Liver (tissue), 3 donors: ENCODE measurements around the gene WWP2.

Source experiments
- ATF3 ChIP-seq: IDR thresholded peaks from 2 replicates; pipeline ENCODE4 v1.6.1; 2016; ENCODE audit warnings: antibody characterized with exemption
- EGR1 ChIP-seq, 2 donors: IDR thresholded peaks; 2 replicates each; pipeline ENCODE4 v1.6.1; 2016 to 2018; ENCODE audit warnings: antibody characterized with exemption in 2 of 2, low read depth in 2 of 2
- GABPA ChIP-seq, 2 donors: IDR thresholded peaks in 1 of 2; conservative IDR thresholded peaks in 1 of 2; 2 replicates each; pipeline ENCODE4 v1.6.1; 2016; ENCODE audit warnings: antibody characterized with exemption in 2 of 2, mild to moderate bottlenecking in 1 of 2, moderate library complexity in 1 of 2
- JUND ChIP-seq, 2 donors: IDR thresholded peaks; 2 replicates each; pipeline ENCODE4 v1.6.1; 2016; ENCODE audit warnings: antibody characterized with exemption in 2 of 2
- RAD21 ChIP-seq, 2 donors: IDR thresholded peaks; 2 replicates each; pipeline ENCODE4 v1.6.1; 2016; ENCODE audit warnings: antibody characterized with exemption in 2 of 2, mild to moderate bottlenecking in 2 of 2
- REST ChIP-seq: IDR thresholded peaks from 2 replicates; pipeline ENCODE4 v1.6.1; 2016; ENCODE audit warnings: antibody characterized with exemption, mild to moderate bottlenecking
- TAF1 ChIP-seq: conservative IDR thresholded peaks from 2 replicates; pipeline ENCODE4 v1.6.1; 2016; ENCODE audit warnings: antibody characterized with exemption, mild to moderate bottlenecking
- ZBTB33 ChIP-seq: IDR thresholded peaks from 2 replicates; pipeline ENCODE4 v1.6.1; 2016; ENCODE audit warnings: antibody characterized with exemption
- TF ChIP-seq, protein P1 (sequence below): fragments of 150-350 bp; IDR thresholded peaks from 2 replicates; pipeline ENCODE4 v1.5.1; 2017; ENCODE audit warnings: improper control_type of control experiment, low read depth, low read length; ENCODE audit not compliant: missing input control
- TF ChIP-seq, protein P2 (sequence below): IDR thresholded peaks from 2 replicates; pipeline ENCODE4 v1.6.1; 2016; ENCODE audit warnings: antibody characterized with exemption
- donor health status: healthy.
- donor health status: healthy.

GRCh38 chr16:69855592-69855991 lies 93.5 kb downstream of the WWP2 start:
- TF ChIP-seq, protein P1, sequence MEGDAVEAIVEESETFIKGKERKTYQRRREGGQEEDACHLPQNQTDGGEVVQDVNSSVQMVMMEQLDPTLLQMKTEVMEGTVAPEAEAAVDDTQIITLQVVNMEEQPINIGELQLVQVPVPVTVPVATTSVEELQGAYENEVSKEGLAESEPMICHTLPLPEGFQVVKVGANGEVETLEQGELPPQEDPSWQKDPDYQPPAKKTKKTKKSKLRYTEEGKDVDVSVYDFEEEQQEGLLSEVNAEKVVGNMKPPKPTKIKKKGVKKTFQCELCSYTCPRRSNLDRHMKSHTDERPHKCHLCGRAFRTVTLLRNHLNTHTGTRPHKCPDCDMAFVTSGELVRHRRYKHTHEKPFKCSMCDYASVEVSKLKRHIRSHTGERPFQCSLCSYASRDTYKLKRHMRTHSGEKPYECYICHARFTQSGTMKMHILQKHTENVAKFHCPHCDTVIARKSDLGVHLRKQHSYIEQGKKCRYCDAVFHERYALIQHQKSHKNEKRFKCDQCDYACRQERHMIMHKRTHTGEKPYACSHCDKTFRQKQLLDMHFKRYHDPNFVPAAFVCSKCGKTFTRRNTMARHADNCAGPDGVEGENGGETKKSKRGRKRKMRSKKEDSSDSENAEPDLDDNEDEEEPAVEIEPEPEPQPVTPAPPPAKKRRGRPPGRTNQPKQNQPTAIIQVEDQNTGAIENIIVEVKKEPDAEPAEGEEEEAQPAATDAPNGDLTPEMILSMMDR: no peak
- TF ChIP-seq RAD21 (IDR thresholded peaks at IDR 0.05) (no peak), TAF1 (no peak), ATF3 (no peak), EGR1 (IDR thresholded peaks at IDR 0.05; ENCODE audit: low read depth in 2 of 2) (no peak), REST (no peak), GABPA (IDR thresholded peaks at IDR 0.05 in 1 of 2, conservative IDR thresholded peaks at IDR 0.05 in 1 of 2) (no peak), ZBTB33 (no peak), JUND (IDR thresholded peaks at IDR 0.05) (no peak)
- TF ChIP-seq, protein P2, sequence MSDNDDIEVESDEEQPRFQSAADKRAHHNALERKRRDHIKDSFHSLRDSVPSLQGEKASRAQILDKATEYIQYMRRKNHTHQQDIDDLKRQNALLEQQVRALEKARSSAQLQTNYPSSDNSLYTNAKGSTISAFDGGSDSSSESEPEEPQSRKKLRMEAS: no peak
